HEK293 (cell line): ENCODE data around the gene C17orf67.

Experiments
- CTCF ChIA-PET: fragments of 350-600 bp; formaldehyde crosslinking; extraction: SDS; loops from one replicate; lab custom pipeline; 2021; ENCODE audit warnings: antibody characterized with exemption; lab: Yijun Ruan, JAX
- POLR2A ChIA-PET: fragments of 300-600 bp; formaldehyde crosslinking; extraction: SDS; loops from one replicate; lab custom pipeline; 2020; ENCODE audit warnings: antibody characterized with exemption, inconsistent platforms; lab: Yijun Ruan, JAX
- H3K27ac ChIP-seq: fragments of 200-500 bp; sonication (Bioruptor generic); 2 replicates; pipeline ENCODE4 v1.5.1; 2014; ENCODE audit warnings: low read depth, low read length, control low read depth, inconsistent platforms; ENCODE audit errors: extremely low read depth
- H3K36me3 ChIP-seq, 2 experiments: fragments of 200-500 bp in 1 of 2; sonication (Bioruptor generic) in 1 of 2; 1 replicate in 1 of 2; 2 replicates in 1 of 2; pipeline ENCODE4 v1.5.1; 2014 to 2017; ENCODE audit warnings: inconsistent platforms in 2 of 2, low read length in 2 of 2; ENCODE audit not compliant: control insufficient read depth in 2 of 2, insufficient read depth in 1 of 2
- H3K4me1 ChIP-seq: fragments of 200-500 bp; sonication (Bioruptor generic); 2 replicates; pipeline ENCODE4 v1.5.1; 2014; ENCODE audit warnings: mild to moderate bottlenecking, low read length, inconsistent platforms; ENCODE audit not compliant: control insufficient read depth, insufficient read depth
- H3K4me3 ChIP-seq: 2 replicates; pipeline ENCODE4 v1.5.1; 2011; ENCODE audit warnings: low read depth, mild to moderate bottlenecking, control low read depth, low read length, moderate library complexity
- H3K9me3 ChIP-seq: fragments of 200-500 bp; sonication (Bioruptor generic); 2 replicates; pipeline ENCODE4 v1.5.1; 2014; ENCODE audit warnings: low read depth, low read length, inconsistent platforms; ENCODE audit not compliant: control insufficient read depth, insufficient read depth
- FEZF1 ChIP-seq: fragments of 450-650 bp; formaldehyde crosslinking; IDR thresholded peaks from 2 replicates; pipeline ENCODE4 v1.5.1; 2016; ENCODE audit warnings: missing biosample characterization, missing genetic modification characterization
- SALL2 ChIP-seq: fragments of 450-650 bp; formaldehyde crosslinking; IDR thresholded peaks from 2 replicates; pipeline ENCODE4 v1.5.0; 2017; ENCODE audit warnings: missing biosample characterization, mild to moderate bottlenecking, missing genetic modification characterization, borderline replicate concordance
- WT1 ChIP-seq: fragments of 450-650 bp; formaldehyde crosslinking; IDR thresholded peaks from 2 replicates; pipeline ENCODE4 v1.5.1; 2016; ENCODE audit warnings: missing biosample characterization, missing genetic modification characterization
- YY2 ChIP-seq: fragments of 450-650 bp; formaldehyde crosslinking; IDR thresholded peaks from 2 replicates; pipeline ENCODE4 v1.5.1; 2016; ENCODE audit warnings: missing biosample characterization, missing genetic modification characterization
- ZEB2 ChIP-seq: fragments of 450-650 bp; formaldehyde crosslinking; IDR thresholded peaks from 2 replicates; pipeline ENCODE4 v1.5.1; 2016; ENCODE audit warnings: missing biosample characterization, missing genetic modification characterization
- ZNF112 ChIP-seq: fragments of 450-650 bp; formaldehyde crosslinking; IDR thresholded peaks from 2 replicates; pipeline ENCODE4 v1.5.0; 2017; ENCODE audit warnings: missing biosample characterization, missing genetic modification characterization
- ZNF133 ChIP-seq: fragments of 450-650 bp; formaldehyde crosslinking; IDR thresholded peaks from 2 replicates; pipeline ENCODE4 v1.5.1; 2016; ENCODE audit warnings: missing biosample characterization, missing genetic modification characterization
- ZNF138 ChIP-seq: fragments of 450-650 bp; formaldehyde crosslinking; IDR thresholded peaks from 2 replicates; pipeline ENCODE4 v1.5.1; 2016; ENCODE audit warnings: missing biosample characterization, missing genetic modification characterization, borderline replicate concordance
- ZNF146 ChIP-seq: fragments of 450-650 bp; formaldehyde crosslinking; IDR thresholded peaks from 2 replicates; pipeline ENCODE4 v1.5.1; 2016; ENCODE audit warnings: missing biosample characterization, missing genetic modification characterization
- ZNF175 ChIP-seq: fragments of 450-650 bp; formaldehyde crosslinking; IDR thresholded peaks from 2 replicates; pipeline ENCODE4 v1.5.1; 2016; ENCODE audit warnings: missing biosample characterization, missing genetic modification characterization
- ZNF184 ChIP-seq: fragments of 450-650 bp; IDR thresholded peaks from 2 replicates; pipeline ENCODE4 v1.5.1; 2018; ENCODE audit warnings: missing biosample characterization, mild to moderate bottlenecking, missing genetic modification characterization
- ZNF335 ChIP-seq: fragments of 450-650 bp; formaldehyde crosslinking; conservative IDR thresholded peaks from 2 replicates; pipeline ENCODE4 v1.5.1; 2016; ENCODE audit warnings: missing biosample characterization, missing genetic modification characterization
- ZNF354C ChIP-seq: fragments of 450-650 bp; formaldehyde crosslinking; IDR thresholded peaks from 2 replicates; pipeline ENCODE4 v1.5.1; 2016; ENCODE audit warnings: missing biosample characterization, missing genetic modification characterization, low read depth, borderline replicate concordance
- ZNF449 ChIP-seq: fragments of 450-650 bp; formaldehyde crosslinking; IDR thresholded peaks from 2 replicates; pipeline ENCODE4 v1.5.1; 2017; ENCODE audit warnings: missing biosample characterization, mild to moderate bottlenecking, missing genetic modification characterization, moderate library complexity
- ZNF510 ChIP-seq: fragments of 450-650 bp; formaldehyde crosslinking; IDR thresholded peaks from 2 replicates; pipeline ENCODE4 v1.5.1; 2018; ENCODE audit warnings: mild to moderate bottlenecking, missing genetic modification characterization, missing biosample characterization; ENCODE audit not compliant: insufficient replicate concordance
- ZNF558 ChIP-seq: fragments of 450-650 bp; formaldehyde crosslinking; IDR thresholded peaks from 2 replicates; pipeline ENCODE4 v1.5.1; 2016; ENCODE audit warnings: missing biosample characterization, missing genetic modification characterization
- ZNF768 ChIP-seq: fragments of 450-650 bp; formaldehyde crosslinking; IDR thresholded peaks from 2 replicates; pipeline ENCODE4 v1.5.1; 2018; ENCODE audit warnings: missing biosample characterization, mild to moderate bottlenecking, missing genetic modification characterization
- TF ChIP-seq, protein P1 (sequence below): fragments of 450-650 bp; formaldehyde crosslinking; IDR thresholded peaks from 2 replicates; pipeline ENCODE4 v1.5.1; 2016; ENCODE audit warnings: missing biosample characterization, missing genetic modification characterization
- TF ChIP-seq, protein P2 (sequence below): fragments of 450-650 bp; formaldehyde crosslinking; IDR thresholded peaks from 2 replicates; pipeline ENCODE4 v1.5.1; 2017; ENCODE audit warnings: missing biosample characterization, missing genetic modification characterization

The C17orf67 gene

GRCh38 chr17:56826611-56827414 is 6.9 kb downstream of the C17orf67 start:
- ChIA-PET POLR2A (no interaction called here), CTCF (interaction anchor here (0.7 to 5.2 kb wide), 3 partner anchors 9 to 113 kb away, joined by 3 to 38 read pairs (median 3); no protein-coding TSS in a partner anchor)
- no peak for TF ChIP-seq ZNF133 (tag by site-specific recombination)
- TF ChIP-seq ZNF768 (tag by site-specific recombination): peak; percentile 89; the same call in 1 of the 2 replicates
- H3K36me3 ChIP-seq: peaks cover 7 to 11% of the 10 kb centered on the region in 2 experiments; a peak in 2 of 3 replicates
- no peak overlapping the region for H3K27ac ChIP-seq
- H3K4me1 ChIP-seq: peaks cover 3% of the 10 kb centered on the region; the same call in 1 of the 2 replicates
- H3K9me3 ChIP-seq: no peaks in the 10 kb centered on the region
- H3K4me3 ChIP-seq: no peak overlapping the region

DNA sequence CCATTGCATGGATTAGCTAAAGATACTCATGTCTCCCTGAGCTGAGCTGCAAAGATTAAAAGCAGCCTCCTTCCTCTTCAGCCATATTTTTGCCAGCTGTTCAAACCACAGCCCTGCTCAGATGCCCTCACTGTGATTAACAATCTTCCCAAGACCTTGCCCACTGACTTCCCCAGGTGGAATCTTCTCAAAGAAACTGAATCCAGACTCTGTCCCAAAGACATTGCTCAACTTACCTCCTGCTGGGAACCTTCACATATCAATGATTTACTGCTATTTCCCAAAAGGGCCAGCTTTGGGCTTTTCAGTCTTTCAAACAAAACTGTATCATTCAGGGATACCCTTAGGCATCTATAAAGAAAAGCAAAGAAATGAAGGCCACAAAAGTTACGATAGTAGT is 9.2 kb downstream of the C17orf67 start:
- Histone ChIP-seq H3K4me1 (peaks cover 3% of the 10 kb centered on the region; the same call in 1 of the 2 replicates), H3K36me3 (no peaks in the 10 kb centered on the region), H3K4me3 (no peak overlapping the region), H3K9me3 (no peaks in the 10 kb centered on the region), H3K27ac (no peak overlapping the region)
- ChIA-PET CTCF (interaction anchor here (0.6 to 5.2 kb wide), 6 partner anchors 7 to 290 kb away, joined by 3 to 38 read pairs (median 4); no protein-coding TSS in a partner anchor), POLR2A (no interaction called here)
- TF ChIP-seq ZNF335 (tag by site-specific recombination) (peak; percentile 60), ZEB2 (tag by site-specific recombination) (no peak), ZNF449 (tag by site-specific recombination) (no peak), YY2 (tag by site-specific recombination) (0 out of 2 replicates have a peak, but pooled peaks have one; percentile 28), FEZF1 (tag by site-specific recombination) (peak; percentile 72), ZNF354C (tag by site-specific recombination) (no peak), ZNF112 (tag by site-specific recombination) (no peak), ZNF138 (tag by site-specific recombination) (no peak)
- TF ChIP-seq, protein P1, sequence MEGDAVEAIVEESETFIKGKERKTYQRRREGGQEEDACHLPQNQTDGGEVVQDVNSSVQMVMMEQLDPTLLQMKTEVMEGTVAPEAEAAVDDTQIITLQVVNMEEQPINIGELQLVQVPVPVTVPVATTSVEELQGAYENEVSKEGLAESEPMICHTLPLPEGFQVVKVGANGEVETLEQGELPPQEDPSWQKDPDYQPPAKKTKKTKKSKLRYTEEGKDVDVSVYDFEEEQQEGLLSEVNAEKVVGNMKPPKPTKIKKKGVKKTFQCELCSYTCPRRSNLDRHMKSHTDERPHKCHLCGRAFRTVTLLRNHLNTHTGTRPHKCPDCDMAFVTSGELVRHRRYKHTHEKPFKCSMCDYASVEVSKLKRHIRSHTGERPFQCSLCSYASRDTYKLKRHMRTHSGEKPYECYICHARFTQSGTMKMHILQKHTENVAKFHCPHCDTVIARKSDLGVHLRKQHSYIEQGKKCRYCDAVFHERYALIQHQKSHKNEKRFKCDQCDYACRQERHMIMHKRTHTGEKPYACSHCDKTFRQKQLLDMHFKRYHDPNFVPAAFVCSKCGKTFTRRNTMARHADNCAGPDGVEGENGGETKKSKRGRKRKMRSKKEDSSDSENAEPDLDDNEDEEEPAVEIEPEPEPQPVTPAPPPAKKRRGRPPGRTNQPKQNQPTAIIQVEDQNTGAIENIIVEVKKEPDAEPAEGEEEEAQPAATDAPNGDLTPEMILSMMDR (tag by site-specific recombination): no peak

GRCh38 chr17:56823848-56824247 is 9.9 kb downstream of the C17orf67 start:
- CTCF ChIA-PET: interaction anchor here (0.5 to 4.5 kb wide), 7 partner anchors 19 to 703 kb away, joined by 3 to 22 read pairs (median 4); partner anchors contain the start of gene COIL
- POLR2A ChIA-PET: no interaction called here
- TF ChIP-seq ZNF175: no peak
- TF ChIP-seq, protein P2, sequence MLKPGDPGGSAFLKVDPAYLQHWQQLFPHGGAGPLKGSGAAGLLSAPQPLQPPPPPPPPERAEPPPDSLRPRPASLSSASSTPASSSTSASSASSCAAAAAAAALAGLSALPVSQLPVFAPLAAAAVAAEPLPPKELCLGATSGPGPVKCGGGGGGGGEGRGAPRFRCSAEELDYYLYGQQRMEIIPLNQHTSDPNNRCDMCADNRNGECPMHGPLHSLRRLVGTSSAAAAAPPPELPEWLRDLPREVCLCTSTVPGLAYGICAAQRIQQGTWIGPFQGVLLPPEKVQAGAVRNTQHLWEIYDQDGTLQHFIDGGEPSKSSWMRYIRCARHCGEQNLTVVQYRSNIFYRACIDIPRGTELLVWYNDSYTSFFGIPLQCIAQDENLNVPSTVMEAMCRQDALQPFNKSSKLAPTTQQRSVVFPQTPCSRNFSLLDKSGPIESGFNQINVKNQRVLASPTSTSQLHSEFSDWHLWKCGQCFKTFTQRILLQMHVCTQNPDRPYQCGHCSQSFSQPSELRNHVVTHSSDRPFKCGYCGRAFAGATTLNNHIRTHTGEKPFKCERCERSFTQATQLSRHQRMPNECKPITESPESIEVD: 0 out of 2 replicates have a peak, but pooled peaks have one; percentile 15
- TF ChIP-seq WT1: peak; percentile 36; the same call in 1 of the 2 replicates
- no peak for TF ChIP-seq SALL2 (tag by site-specific recombination)
- no peak for TF ChIP-seq ZNF184
- no peak for TF ChIP-seq ZNF510 (tag by site-specific recombination)
- TF ChIP-seq ZNF558 (tag by site-specific recombination): no peak
- peak; percentile 55; the same call in 1 of the 2 replicates for TF ChIP-seq ZNF146 (tag by site-specific recombination)

More at GRCh38 chr17:56823848-56824247, 9.9 kb downstream of the C17orf67 start:
- peaks cover 3% of the 10 kb centered on the region; the same call in 1 of the 2 replicates for H3K4me1 ChIP-seq
- H3K27ac ChIP-seq: no peak overlapping the region
- H3K9me3 ChIP-seq: no peaks in the 10 kb centered on the region
- no peak overlapping the region for H3K4me3 ChIP-seq
- no peaks in the 10 kb centered on the region for H3K36me3 ChIP-seq
